NCI-H82 (cell line): ENCODE data around the gene PPARA.
"Not testable (repeated sequence)": the region's sequence is repeated elsewhere in the genome, so short reads cannot be mapped to it uniquely, and the experiment has no call there.

Experiments used
- DNase-seq: peaks from one replicate; lab custom pipeline; 2025; lab: John Stamatoyannopoulos, UW

The PPARA gene

GRCh38 chr22:46246178-46246577, 95.9 kb downstream of the PPARA start:
- no peak for DNase-seq

GRCh38 chr22:46247443-46247975, 97.2 kb downstream of the PPARA start:
- no peak for DNase-seq

GRCh38 chr22:46250035-46250782, 99.9 kb downstream of the PPARA start, which contains the start of gene CDPF1:
Gene CDPF1 (minus strand): TSS chr22:46250293. CDS start chr22:46248284, 2,009 bp downstream.
- DNase-seq = peak; percentile 86

- peak; percentile 14 for DNase-seq
These were observed 100.4 kb downstream of the PPARA start for GRCh38 chr22:46250783-46251125.

- no peak for DNase-seq
These were observed 100.9 kb downstream of the PPARA start for GRCh38 chr22:46251266-46251665.

- no peak for DNase-seq
These were observed 101.6 kb downstream of the PPARA start for GRCh38 chr22:46251816-46252380.

GRCh38 chr22:46256358-46256958, 106.1 kb downstream of the PPARA start:
- peak; percentile 51 for DNase-seq

- no peak for DNase-seq
These were observed 109.0 kb downstream of the PPARA start for GRCh38 chr22:46259374-46259773.

GRCh38 chr22:46260038-46260437, 109.7 kb downstream of the PPARA start:
- no peak for DNase-seq

- peak; percentile 76 for DNase-seq
These were observed 112.3 kb downstream of the PPARA start for GRCh38 chr22:46262449-46263215.

GRCh38 chr22:46263216-46263590, 112.9 kb downstream of the PPARA start, which contains the start of gene PKDREJ:
Gene PKDREJ (minus strand): TSS chr22:46263343. CDS start chr22:46263322, 21 bp downstream.
- no peak for DNase-seq

- DNase-seq = not testable (repeated sequence)
These were observed 114.2 kb downstream of the PPARA start for GRCh38 chr22:46264520-46264919.

GRCh38 chr22:46265627-46266026, 115.3 kb downstream of the PPARA start:
- not testable (repeated sequence) for DNase-seq

- DNase-seq = peak; percentile 58
These were observed 117.3 kb downstream of the PPARA start, which contains the start of gene TTC38 for GRCh38 chr22:46267431-46268279. Gene TTC38 (plus strand): TSS chr22:46268008. CDS start chr22:46268040, 32 bp downstream.

GRCh38 chr22:46269564-46269963, 119.2 kb downstream of the PPARA start:
- DNase-seq = no peak

GRCh38 chr22:46272196-46272595, 121.9 kb downstream of the PPARA start:
- DNase-seq = no peak

- no peak for DNase-seq
These were observed 122.6 kb downstream of the PPARA start for GRCh38 chr22:46272762-46273431.

GRCh38 chr22:46273432-46274148, 123.3 kb downstream of the PPARA start:
- DNase-seq = no peak

- no peak for DNase-seq
These were observed 124.1 kb downstream of the PPARA start for GRCh38 chr22:46274381-46274780.
